GM21447 (cell line): Measurements from ENCODE around the gene SLC4A8.
"Not testable (repeated sequence)": the region's sequence is repeated elsewhere in the genome, so short reads cannot be mapped to it uniquely, and the experiment has no call there.

Experiments used
- ATAC-seq: cut with Tn5 transposase; IDR thresholded peaks from one replicate; pipeline ENCODE4 v1.9.1; 2021; ENCODE audit not compliant: unreplicated experiment

SLC4A8 gene

DNA sequence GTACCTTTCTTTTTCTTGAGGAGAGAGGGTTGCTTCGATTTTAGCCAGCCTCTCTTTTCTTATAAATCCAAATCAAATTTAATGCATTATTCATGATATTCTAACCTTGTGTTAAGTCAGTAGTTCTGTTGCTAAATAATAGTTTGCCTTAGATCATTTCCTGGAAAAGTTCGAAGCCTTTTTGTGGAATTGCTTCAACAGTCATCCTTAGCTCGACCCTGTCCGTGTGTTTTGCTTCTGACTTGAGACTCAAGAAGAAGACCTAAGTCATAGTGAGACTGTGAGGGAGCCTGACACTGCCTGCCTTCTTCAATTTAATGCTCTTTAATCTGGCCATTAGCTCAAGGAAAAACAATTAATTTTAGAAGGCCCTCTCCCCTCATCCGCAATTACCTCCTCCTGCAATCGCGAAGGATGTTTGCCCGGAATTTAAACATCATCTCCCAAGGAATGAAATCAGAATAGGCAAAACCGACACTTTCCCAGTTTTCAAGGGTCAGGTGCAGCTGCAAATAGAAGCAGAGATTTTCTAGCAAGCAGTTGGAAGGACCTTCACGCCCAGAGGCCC lies 453 bp upstream of the SLC4A8 start:
- ATAC-seq, result no peak

DNA sequence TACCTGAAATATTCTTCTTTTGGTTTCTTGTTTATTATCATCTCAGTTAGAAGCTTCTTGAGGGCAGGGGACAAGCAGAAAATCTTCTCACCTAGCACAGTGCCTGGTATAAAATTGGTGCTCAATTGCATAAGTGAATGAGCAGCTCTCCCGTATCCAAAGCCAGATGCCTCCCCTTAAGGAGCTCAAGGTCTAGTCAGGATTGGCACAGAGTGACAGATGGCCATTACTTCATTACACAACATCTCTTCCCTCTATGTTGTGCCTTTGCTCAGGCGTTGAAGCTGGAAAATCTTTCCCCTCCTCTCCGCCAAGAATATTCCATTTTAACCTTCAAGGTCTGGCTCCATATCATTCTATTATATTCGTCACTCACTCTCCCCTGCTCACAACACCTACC lies 3.6 kb downstream of the SLC4A8 start:
- no peak for ATAC-seq

DNA sequence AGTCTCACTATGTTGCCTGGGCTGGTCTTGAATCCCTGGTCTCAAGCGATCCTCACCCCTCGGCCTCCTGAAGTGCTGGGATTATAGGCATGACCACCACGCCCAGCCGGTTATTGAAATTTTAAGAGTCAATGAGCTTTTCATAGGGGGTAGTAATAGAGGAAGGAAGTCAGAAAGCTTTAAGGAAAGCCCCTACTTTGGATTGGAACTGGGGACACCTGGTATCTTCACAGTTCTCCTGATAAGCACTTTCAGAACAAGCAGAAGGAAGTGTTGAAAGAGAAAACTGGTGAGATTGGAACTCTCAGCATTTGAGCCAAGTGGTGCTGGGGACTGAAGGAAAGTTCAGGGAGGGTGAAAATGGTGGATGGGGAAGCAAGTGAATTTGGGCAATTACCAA lies 5.1 kb downstream of the SLC4A8 start:
- ATAC-seq, result no peak

DNA sequence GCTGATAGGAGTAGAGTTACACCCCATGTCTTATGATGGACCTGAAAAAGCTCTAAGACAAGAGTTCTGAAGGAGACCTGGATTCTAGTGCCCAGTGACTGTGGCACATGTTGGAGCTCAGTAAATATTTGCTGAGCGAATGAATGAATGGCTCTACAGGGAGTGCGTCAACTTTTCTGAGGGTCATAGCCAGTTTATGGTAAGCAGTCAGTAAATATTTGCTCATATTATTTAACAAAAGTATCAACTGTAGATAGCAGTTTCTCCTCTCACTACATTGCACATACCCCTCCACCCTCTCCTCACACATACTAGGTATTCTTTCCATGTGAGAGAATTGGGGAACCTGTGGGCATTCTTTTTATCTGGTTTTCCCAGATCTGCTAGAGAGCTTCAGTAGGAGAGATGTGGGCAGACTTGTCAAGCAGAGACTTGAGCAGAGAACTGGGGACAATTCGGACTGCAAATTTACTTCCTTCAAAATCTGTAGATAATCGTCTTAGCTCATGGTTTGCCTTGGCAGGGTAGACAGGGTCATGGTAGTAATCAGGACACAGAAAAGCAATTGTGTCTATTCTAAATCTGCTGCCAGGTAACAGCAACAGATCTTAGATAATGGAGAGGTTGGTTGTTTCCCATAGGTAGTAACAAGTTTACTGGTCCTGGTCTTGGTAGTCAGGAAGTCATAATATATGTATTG lies 5.7 kb downstream of the SLC4A8 start:
- no peak for ATAC-seq

DNA sequence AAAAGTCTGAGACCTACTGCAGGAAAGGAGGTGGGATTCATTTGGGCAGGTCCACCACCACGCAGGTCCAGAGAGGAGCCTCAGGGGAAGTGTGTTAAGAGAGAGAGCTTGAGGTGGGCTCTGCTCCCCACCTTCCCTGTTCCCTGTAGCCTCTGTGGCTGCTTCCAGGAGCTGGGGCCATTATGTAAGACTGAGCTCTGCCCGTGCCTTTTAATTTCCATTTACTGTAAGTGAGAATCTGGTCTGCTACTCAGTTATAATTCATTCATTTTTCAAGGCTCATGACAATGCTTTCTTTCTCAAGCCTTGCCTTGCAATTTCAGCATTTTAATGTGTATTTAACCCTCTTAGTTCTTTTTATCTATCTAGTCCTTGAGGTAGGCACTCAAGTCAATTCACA lies 8.3 kb downstream of the SLC4A8 start:
- ATAC-seq, result no peak

DNA sequence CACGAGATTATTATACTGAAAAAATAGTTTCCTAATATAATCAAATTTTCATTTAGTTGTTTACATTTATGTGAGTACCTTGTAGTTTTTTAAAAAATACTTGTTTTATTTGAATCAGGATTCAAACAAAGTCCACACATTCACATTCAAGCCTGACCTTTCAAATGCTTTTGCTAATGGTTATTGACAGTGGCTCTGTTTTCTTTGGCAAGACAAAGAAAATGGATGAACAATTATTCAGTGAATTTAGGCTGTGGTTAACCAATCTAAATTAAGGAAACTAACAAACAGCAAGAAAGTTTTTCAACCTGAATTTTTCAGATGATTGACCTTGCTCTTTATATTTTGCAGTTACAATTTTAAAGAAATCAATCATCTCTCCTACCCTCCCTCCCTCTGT lies 9.7 kb downstream of the SLC4A8 start:
- ATAC-seq, result no peak

DNA sequence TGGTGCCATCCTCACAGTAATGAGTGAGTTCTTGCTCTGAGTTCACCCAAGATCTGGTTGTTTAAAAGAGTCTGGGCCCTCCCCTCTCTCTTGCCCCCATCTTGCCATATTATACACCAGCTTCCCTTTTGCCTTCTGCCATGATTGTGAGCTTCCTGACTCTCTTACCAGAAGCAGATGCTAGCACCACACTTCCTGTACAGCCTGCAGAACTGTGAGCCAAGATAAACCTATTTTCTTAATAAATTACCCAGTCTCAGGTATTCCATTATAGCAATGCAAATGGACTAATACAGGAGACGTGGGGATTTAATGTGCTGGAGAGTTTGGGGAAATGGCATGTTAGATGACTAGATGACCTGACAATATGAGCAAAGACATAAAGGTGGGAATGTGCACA lies 12.8 kb downstream of the SLC4A8 start:
- ATAC-seq, result no peak

DNA sequence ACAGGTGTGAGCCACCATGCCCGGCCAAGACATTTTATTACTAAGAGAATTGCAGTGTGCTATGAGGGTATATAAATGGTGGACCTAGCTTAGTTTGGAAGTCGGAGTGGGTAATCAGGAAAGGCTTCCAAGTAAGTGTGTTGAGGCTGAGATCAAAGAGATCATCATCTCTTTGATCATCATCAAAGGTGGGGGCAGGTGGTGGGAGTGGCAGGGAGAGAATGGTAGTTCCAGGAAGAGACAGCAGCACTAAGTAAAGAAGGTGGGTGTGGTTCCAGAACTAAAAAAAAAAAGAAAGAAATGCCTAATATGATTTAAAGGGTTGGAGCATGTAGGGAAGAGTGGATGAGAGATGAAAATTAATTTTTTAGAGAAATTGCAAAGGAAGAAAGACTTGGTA lies 14.7 kb downstream of the SLC4A8 start:
- no peak for ATAC-seq

DNA sequence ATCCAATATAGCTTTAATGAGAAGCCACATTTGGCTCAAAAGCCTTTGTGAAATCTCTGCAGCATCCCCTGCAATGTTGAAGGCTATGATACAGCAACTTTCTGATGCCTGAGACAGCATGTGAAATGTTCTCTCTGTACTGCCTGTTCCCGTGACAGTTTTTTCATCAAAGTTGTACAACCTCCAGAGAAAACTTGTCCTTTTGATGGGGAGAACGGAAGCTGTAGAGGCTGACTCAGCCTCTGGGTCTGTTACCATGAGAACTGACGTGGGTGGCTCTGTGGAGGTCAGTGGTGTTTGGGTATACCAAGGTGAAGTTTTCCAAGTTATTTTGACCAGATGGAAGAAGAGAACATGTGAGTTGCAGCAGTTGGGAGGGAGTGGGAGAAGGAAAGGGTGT lies 17.0 kb downstream of the SLC4A8 start:
- ATAC-seq, result no peak

DNA sequence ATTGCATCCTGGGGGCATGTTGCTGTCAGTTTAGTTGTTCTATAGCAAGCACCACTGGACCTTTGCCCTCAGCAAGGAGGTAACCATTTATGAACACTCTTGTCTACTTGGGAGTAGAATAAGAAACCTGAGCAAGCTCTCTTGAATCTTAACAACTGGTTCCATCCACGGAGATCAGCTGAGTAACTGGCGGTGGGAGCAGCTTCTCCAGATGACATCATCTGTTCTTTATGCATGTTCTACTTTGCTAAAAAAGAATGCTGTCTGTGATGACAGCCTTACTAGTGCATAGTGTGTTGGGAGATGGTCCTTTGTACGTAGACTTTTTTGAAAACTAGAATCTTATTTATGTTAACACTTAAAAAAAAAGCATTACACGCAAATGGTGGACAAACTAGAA lies 17.7 kb downstream of the SLC4A8 start:
- ATAC-seq, result no peak

DNA sequence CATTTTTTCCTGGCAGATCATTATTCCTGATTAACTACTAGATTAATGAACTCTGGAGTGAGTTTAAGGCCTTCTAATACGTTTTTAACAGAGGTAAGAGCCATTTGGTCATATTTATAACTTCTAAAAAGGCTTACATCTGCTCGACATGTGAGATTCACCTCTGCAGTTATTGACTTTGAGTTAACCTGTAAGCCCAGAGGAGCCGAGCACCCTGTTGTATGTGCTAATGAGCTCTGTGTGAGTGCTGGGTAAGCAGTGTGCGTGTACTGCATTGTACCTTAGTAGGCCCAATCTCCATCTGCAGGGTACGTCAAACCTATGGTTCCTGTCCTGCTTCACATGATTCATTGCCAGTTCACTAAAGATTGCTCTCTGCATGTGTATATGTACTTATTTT lies 18.9 kb downstream of the SLC4A8 start:
- no peak for ATAC-seq

DNA sequence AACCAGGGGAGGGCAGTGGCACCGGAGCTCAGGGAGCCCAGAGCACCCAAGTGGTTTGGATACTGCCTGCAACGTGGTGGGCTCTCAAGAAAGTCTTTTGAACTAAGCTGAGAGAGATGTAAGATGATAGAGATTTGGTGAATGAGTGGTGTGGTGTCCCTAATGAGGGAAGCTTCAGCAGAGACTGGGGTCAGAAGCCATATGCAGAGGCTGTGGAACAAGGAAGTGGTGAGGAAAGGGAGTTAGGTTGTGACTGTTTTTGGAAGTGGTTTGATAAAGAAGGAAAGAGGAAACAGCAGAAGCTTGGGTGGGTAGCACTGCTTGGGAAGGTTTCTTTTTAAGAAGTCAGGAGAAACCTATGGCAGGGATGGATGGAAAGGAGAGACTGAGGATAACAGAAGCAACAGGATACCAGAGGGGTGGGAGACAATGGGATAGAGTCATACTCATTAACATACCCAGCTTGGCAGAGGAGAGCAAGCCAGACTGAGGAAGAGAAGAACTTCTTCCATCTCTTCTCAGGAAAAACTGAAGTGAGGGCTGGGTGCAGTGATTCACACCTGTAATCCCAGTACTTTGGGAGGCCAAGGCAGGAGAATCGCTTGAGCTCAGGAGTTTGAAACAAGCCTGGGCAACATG lies 24.1 kb downstream of the SLC4A8 start:
- no peak for ATAC-seq

DNA sequence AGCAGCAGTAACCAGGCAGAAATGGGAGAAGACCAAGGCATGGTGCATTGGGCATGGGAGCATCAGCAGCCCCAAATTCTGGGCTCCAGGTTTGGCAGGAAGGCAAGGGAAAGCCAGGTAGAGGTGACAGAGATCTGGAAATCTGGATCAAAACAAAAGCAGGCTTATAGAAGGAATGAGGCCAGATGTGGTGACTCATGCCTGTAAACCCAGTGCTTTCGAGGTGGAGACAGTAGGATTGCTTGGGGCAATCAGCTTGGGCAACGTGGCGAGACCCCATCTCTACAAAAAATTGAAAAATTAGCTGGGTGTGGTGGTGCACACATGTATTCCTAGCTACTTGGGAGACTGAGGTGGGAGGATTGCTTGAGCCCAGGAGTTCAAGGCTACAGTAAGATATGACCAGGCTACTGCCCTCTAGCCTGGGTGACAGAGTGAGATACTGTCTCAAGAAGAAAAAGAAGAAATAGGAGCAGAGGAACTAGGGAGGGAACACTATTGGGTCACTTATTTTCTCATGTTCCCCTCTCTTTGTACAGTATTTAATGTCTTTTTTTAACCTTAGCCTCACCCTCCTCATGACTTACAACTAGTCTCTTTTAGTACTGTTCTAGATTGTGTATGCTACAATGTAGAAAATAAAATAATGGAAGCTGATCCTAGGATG lies 25.1 kb downstream of the SLC4A8 start:
- ATAC-seq, result no peak

DNA sequence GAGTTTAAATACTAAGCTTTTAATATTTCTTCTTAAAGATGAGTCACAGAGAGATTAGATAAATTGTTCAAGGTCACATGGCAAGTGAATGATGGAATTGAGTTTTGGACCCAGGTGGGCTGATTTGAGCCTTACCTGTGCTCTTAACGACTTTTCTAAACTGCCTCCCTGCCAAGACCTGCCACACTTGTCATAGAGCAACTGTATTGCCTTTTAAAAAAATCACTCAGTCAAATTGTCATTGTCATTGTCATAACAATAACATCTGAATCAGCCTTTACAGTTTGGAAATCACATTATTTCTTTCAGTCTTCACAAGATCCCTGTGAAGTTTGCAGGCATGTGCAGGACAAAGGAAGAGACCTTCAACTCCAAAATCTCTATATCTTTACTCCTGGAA lies 25.7 kb downstream of the SLC4A8 start:
- no peak for ATAC-seq

DNA sequence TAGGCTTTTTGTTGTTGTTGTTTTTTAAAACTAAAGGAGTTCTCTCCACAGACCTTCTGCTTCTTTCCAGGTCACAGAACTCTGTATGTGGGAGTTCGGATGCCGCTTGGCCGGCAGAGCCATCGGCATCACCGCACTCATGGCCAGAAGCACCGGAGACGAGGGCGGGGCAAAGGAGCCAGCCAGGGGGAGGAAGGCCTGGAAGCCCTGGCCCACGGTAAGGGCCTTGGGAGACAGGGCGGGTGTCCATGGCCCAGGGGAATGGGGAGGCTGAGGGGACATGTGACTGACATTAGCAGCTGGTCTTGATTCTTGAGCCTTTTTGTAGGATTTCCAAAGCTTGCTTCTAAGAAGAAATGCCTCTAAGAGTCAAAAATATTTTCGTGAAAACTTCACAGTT lies 26.2 kb downstream of the SLC4A8 start:
- no peak for ATAC-seq

DNA sequence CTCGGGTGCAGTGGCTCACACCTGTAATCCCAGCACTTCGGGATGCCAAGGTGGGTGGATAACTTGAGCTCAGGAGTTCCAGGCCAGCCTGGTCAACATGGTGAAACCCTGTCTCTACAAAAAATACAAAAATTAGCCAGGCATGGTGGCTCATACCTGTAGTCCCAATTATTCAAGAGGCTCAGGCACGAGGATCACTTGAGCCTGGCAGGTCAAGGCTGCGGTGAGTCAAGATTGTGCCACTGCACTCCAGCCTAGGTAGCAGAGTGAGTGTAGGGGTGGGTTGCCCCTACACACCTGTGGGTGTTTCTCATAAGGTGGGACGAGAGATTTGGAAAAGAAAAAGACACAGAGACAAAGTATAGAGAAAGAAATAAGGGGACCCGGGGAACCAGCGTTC lies 29.4 kb downstream of the SLC4A8 start:
- ATAC-seq, result not testable (repeated sequence)

DNA sequence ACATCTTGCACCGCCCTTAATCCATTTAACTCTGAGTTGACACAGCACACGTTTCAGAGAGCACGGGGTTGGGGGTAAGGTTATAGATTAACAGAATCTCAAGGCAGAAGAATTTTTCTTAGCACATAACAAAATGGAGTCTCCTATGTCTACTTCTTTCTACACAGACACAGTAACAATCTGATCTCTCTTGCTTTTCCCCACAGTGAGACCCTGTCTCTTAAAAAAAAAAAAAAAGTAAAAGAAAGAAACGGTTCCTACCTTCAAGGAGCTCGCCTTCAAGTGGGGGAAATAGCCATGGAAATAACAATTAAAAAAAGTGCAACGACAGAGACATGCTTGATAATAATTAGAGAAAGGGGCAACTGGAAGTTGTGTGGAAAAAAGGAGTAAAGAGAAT lies 30.4 kb downstream of the SLC4A8 start:
- not testable (repeated sequence) for ATAC-seq

DNA sequence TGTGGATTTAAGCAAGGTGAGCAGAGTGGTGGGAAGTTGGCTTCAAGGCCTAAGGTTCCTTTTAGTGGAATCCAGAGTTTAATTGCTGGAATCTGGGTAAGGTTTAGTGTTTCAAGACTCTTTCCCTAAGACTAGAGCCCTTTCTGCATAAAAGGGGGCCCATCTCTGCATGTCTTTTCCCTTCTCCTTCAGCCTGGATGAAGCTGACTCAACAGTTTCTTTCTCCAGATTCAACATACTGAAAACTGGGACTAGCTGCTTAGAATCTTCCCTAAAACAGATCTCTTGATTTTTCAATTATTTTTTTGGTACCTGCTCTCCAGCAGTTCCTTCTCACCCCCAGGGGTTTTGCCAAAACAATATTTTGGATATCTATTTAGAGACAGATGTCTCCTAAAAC lies 34.0 kb downstream of the SLC4A8 start:
- no peak for ATAC-seq

DNA sequence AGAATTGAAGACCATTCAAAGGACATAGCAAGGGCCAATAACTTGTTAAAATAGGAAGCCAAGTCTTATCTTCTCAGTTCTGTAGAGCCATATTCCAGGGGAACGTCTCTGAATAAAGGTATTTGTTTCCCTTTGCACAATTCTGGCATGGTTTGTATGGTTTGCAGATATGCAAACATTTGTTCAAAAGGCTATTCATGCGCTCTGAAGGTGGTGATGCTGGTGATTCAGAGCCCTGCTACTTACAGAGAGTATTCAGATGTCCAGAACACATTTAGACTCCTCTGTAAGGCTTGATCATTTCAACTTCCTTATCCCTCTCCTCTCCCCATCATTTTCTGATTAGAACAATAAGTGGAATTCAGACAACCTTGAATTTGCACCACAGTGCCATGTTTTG lies 35.9 kb downstream of the SLC4A8 start:
- ATAC-seq, result no peak

DNA sequence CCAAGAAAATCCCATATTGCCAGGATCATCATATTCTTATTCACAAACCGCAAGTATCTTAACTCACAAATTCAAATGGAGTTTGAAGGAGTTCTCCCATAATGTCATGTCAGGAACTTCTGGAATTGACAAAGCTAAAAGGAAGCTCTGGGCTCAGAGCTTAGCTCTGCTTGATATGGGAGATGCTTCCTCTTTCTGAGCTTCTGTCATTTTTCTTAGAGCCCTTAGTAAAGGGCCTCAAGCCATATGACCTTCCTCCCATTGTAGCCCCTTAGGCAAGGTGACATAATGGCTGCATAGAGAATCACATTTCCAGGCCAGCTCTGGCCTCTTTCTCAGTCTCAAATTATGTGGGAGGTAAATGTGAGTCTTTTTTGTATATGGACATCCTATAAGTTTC lies 40.9 kb downstream of the SLC4A8 start:
- ATAC-seq, result no peak

DNA sequence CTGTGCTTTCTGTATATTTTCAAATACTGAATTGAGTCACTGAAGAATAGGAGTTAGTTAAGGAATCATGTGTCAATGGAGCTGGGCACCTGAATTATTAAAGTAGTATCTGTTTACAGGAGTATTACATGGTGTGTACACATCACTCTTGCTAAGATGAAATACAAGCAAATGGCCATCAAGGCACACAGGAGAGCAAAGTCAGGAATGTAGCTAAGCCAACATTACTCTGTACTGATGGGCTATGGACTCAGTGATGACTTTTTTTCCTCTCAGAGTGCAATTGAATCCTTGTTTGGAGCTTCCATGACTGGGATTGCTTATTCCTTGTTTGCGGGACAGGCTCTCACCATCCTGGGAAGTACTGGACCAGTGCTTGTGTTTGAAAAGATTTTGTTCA lies 45.5 kb downstream of the SLC4A8 start:
- ATAC-seq, result no peak
